CD8-positive, alpha-beta memory T cell (primary cell): Measurements from ENCODE around the gene CCDC74A. TPM values are rescaled to one million over a fixed set of nuclear protein-coding genes. Genes with fewer than 3 reads are reported as not detected.
"Not testable (repeated sequence)": the region's sequence is repeated elsewhere in the genome, so short reads cannot be mapped to it uniquely, and the experiment has no call there.

Experiments used
- CTCF ChIA-PET: fragments of 350-600 bp; sonication (Branson Sonifier 250); formaldehyde crosslinking; loops from one replicate; lab custom pipeline; 2021; ENCODE audit warnings: antibody characterized with exemption; lab: Charles Lee
- POLR2A ChIA-PET: fragments of 350-600 bp; sonication (Branson Sonifier 250); formaldehyde crosslinking; loops from one replicate; lab custom pipeline; 2021; ENCODE audit warnings: antibody characterized with exemption; lab: Charles Lee
- DNase-seq, 5 donors: peaks; one replicate each; pipeline versions ENCODE4 v3.0.0 to v3.0.0-alpha.2; 2020 to 2022; ENCODE audit warnings: mixed read lengths in 1 of 5
- H3K27ac ChIP-seq: one replicate; pipeline ENCODE4 v1.7.0; 2013; ENCODE audit warnings: low read depth, mild to moderate bottlenecking, low read length, moderate library complexity
- H3K27me3 ChIP-seq: 2 replicates; pipeline ENCODE4 v1.7.0; 2013; ENCODE audit warnings: low read length, mild to moderate bottlenecking; ENCODE audit not compliant: insufficient read depth, poor library complexity, severe bottlenecking
- H3K36me3 ChIP-seq: 2 replicates; pipeline ENCODE4 v1.7.0; 2013; ENCODE audit warnings: mild to moderate bottlenecking, low read length, moderate library complexity; ENCODE audit not compliant: insufficient read depth
- H3K4me1 ChIP-seq: 2 replicates; pipeline ENCODE4 v1.7.0; 2013; ENCODE audit warnings: mild to moderate bottlenecking, low read length, moderate library complexity; ENCODE audit not compliant: insufficient read depth
- H3K4me3 ChIP-seq: 2 replicates; pipeline ENCODE4 v1.7.0; 2013; ENCODE audit warnings: mild to moderate bottlenecking, low read length
- H3K9me3 ChIP-seq: 2 replicates; pipeline ENCODE4 v1.7.0; 2013; ENCODE audit warnings: mild to moderate bottlenecking, low read length
- H3K27ac Mint-ChIP-seq, 8 donors: one replicate each; pipeline ENCODE4 v1.8.0; 2020 to 2021; ENCODE audit warnings: mixed read lengths in 8 of 8, mild to moderate bottlenecking in 6 of 8, inconsistent platforms in 3 of 8, moderate library complexity in 3 of 8
- H3K27me3 Mint-ChIP-seq, 2 donors: one replicate each; pipeline ENCODE4 v1.8.0; 2020 to 2021; ENCODE audit warnings: mixed read lengths in 2 of 2, mild to moderate bottlenecking in 1 of 2, moderate library complexity in 1 of 2
- H3K36me3 Mint-ChIP-seq, 3 donors: one replicate each; pipeline ENCODE4 v1.8.0; 2020 to 2021; ENCODE audit warnings: mixed read lengths in 3 of 3, inconsistent platforms in 1 of 3, mild to moderate bottlenecking in 1 of 3
- H3K4me1 Mint-ChIP-seq, 3 donors: one replicate each; pipeline ENCODE4 v1.8.0; 2020 to 2021; ENCODE audit warnings: mixed read lengths in 3 of 3, inconsistent platforms in 1 of 3, mild to moderate bottlenecking in 1 of 3
- H3K4me3 Mint-ChIP-seq, 7 donors: one replicate each; pipeline ENCODE4 v1.8.0; 2020 to 2021; ENCODE audit warnings: mixed read lengths in 7 of 7, mild to moderate bottlenecking in 6 of 7, moderate library complexity in 4 of 7, inconsistent platforms in 2 of 7
- H3K9me3 Mint-ChIP-seq, 5 donors: one replicate each; pipeline ENCODE4 v1.8.0; 2020 to 2022; ENCODE audit warnings: mixed read lengths in 5 of 5, mild to moderate bottlenecking in 3 of 5, moderate library complexity in 2 of 5, inconsistent platforms in 1 of 5
- polyA plus RNA-seq: library from polyadenylated mRNA; unstranded; fragments of 300-500 nt; fragmentation: Illumina TruSeq; gene quantifications from one replicate; pipeline ENCODE4 v1.2.3, GENCODE V29; 2021
- total RNA-seq, 2 experiments: library from RNA; stranded (reverse); gene quantifications; one replicate each; pipeline ENCODE4 v1.2.3, GENCODE V29; 2021

The CCDC74A gene
- total and polyA plus RNA-seq, 3 experiments from 2014 or later: 0.69 to 5.0 (median 3.6) TPM

GRCh38 chr2:131486201-131486902 is 41.3 kb upstream of the CCDC74A start:
- POLR2A ChIA-PET, H3K27me3 Mint-ChIP-seq, CTCF ChIA-PET, DNase-seq, H3K27ac Mint-ChIP-seq, H3K27ac ChIP-seq, H3K4me3 Mint-ChIP-seq, H3K9me3 Mint-ChIP-seq, H3K9me3 ChIP-seq, H3K27me3 ChIP-seq, H3K36me3 ChIP-seq, H3K4me3 ChIP-seq: not testable (repeated sequence)
- peaks cover 18% of the 10 kb centered on the region for H3K4me1 ChIP-seq
- Mint-ChIP-seq H3K36me3 (peaks cover 0 to 30% (median 5%) of the 10 kb centered on the region in 3 donors), H3K4me1 (peaks cover 14 to 32% (median 15%) of the 10 kb centered on the region in 3 donors)

- Histone ChIP-seq H3K4me1 (peaks cover 20% of the 10 kb centered on the region), H3K9me3 (no peaks in the 10 kb centered on the region), H3K27ac (no peak overlapping the region), H3K4me3 (no peak overlapping the region), H3K27me3 (no peaks in the 10 kb centered on the region), H3K36me3 (no peaks in the 10 kb centered on the region)
- H3K9me3 Mint-ChIP-seq: no peaks in the 10 kb centered on the region
- peaks cover 0 to 2% of the 10 kb centered on the region in 2 donors for H3K27me3 Mint-ChIP-seq
- H3K4me3 Mint-ChIP-seq: peak overlapping the region in 3 of 7 donors; percentile 58 to 65 (median 65)
- peak overlapping the region in 5 of 8 donors; percentile 38 to 57 (median 42) for H3K27ac Mint-ChIP-seq
- POLR2A ChIA-PET: interaction anchor here (0.6 kb wide), 1 partner anchor 1133 kb away, joined by 5 read pairs; the partner anchor contains the start of gene PTPN18
- CTCF ChIA-PET: no interaction called here
- H3K36me3 Mint-ChIP-seq: peaks cover 0 to 29% (median 0%) of the 10 kb centered on the region in 3 donors
- no peak for DNase-seq
- H3K4me1 Mint-ChIP-seq: peaks cover 18 to 39% (median 21%) of the 10 kb centered on the region in 3 donors
Observed at GRCh38 chr2:131488306-131489205, 39.1 kb upstream of the CCDC74A start.

- CTCF ChIA-PET, POLR2A ChIA-PET, H3K36me3 ChIP-seq, H3K27me3 Mint-ChIP-seq, H3K27me3 ChIP-seq, H3K9me3 Mint-ChIP-seq, H3K9me3 ChIP-seq: not testable (repeated sequence)
- peak overlapping the region; percentile 83 to 97 (median 87) for H3K4me3 Mint-ChIP-seq
- DNase-seq: peak in 4 of 5 donors; percentile 9 to 31 (median 11)
- Histone ChIP-seq H3K4me1 (peaks cover 26% of the 10 kb centered on the region), H3K4me3 (peak overlapping the region; percentile 63), H3K27ac (peak overlapping the region; percentile 69)
- peaks cover 30 to 56% (median 34%) of the 10 kb centered on the region in 3 donors for H3K4me1 Mint-ChIP-seq
- H3K36me3 Mint-ChIP-seq: peaks cover 0 to 23% (median 0%) of the 10 kb centered on the region in 3 donors
- peak overlapping the region; percentile 80 to 99 (median 91) for H3K27ac Mint-ChIP-seq
Observed at GRCh38 chr2:131490616-131491468, 36.8 kb upstream of the CCDC74A start.

- Histone ChIP-seq H3K4me3 (peak overlapping the region; percentile 63), H3K4me1 (peaks cover 26% of the 10 kb centered on the region), H3K27ac (peak overlapping the region; percentile 69)
- POLR2A ChIA-PET, H3K27me3 Mint-ChIP-seq, H3K9me3 Mint-ChIP-seq, H3K36me3 ChIP-seq, H3K9me3 ChIP-seq, H3K27me3 ChIP-seq, DNase-seq: not testable (repeated sequence)
- Mint-ChIP-seq H3K4me3 (peak overlapping the region; percentile 83 to 97 (median 87)), H3K36me3 (peaks cover 0 to 20% (median 0%) of the 10 kb centered on the region in 3 donors), H3K27ac (peak overlapping the region; percentile 80 to 99 (median 91)), H3K4me1 (peaks cover 30 to 56% (median 36%) of the 10 kb centered on the region in 3 donors)
- CTCF ChIA-PET: interaction anchor here (1.5 to 3.1 kb wide), 3 partner anchors 12 to 78 kb away, joined by 4 to 18 read pairs (median 7); no protein-coding TSS in a partner anchor
Observed at GRCh38 chr2:131491469-131491836, 36.2 kb upstream of the CCDC74A start.

- Mint-ChIP-seq H3K27ac (peak within 1 kb of the TSS; percentile 95 to 99 (median 98)), H3K36me3 (peaks cover 0 to 20% (median 0%) of the 10 kb centered on the region in 3 donors), H3K4me1 (peaks cover 30 to 59% (median 36%) of the 10 kb centered on the region in 3 donors), H3K4me3 (peak within 1 kb of the TSS; percentile 93 to 99 (median 94))
- not testable (repeated sequence) for H3K27me3 Mint-ChIP-seq, H3K9me3 ChIP-seq, DNase-seq, H3K36me3 ChIP-seq, H3K9me3 Mint-ChIP-seq, H3K27me3 ChIP-seq
- peak within 1 kb of the TSS; percentile 86 for H3K4me3 ChIP-seq
- CTCF ChIA-PET: interaction anchor here (1.0 to 3.1 kb wide), 13 partner anchors 11 to 1311 kb away, joined by 3 to 18 read pairs (median 5); partner anchors contain the start of genes IMP4, PLEKHB2 and SMPD4
- POLR2A ChIA-PET: interaction anchor here (0.7 to 1.1 kb wide), 2 partner anchors 1150 to 1311 kb away, joined by 4 to 6 read pairs; partner anchors contain the start of genes IMP4 and SMPD4
- peaks cover 26% of the 10 kb centered on the region for H3K4me1 ChIP-seq
- H3K27ac ChIP-seq: peak within 1 kb of the TSS; percentile 97
Observed at GRCh38 chr2:131492015-131492417, 35.7 kb upstream of the CCDC74A start, which contains the start of gene MZT2A. Gene MZT2A (minus strand): TSS chr2:131492397. CDS start chr2:131492376, 21 bp downstream.

GRCh38 chr2:131492418-131493198 is 35.1 kb upstream of the CCDC74A start:
- ChIA-PET POLR2A (interaction anchor here (0.7 to 1.1 kb wide), 2 partner anchors 1150 to 1311 kb away, joined by 4 to 6 read pairs; partner anchors contain the start of genes IMP4 and SMPD4), CTCF (interaction anchor here (0.8 to 3.1 kb wide), 18 partner anchors 8 to 1311 kb away, joined by 3 to 18 read pairs (median 4); partner anchors contain the start of genes IMP4, PLEKHB2 and SMPD4)
- no peaks in the 10 kb centered on the region for H3K36me3 ChIP-seq
- Mint-ChIP-seq H3K27me3 (peaks cover 0 to 2% of the 10 kb centered on the region in 2 donors), H3K9me3 (no peaks in the 10 kb centered on the region), H3K4me1 (peaks cover 30 to 64% (median 40%) of the 10 kb centered on the region in 3 donors), H3K36me3 (peaks cover 0 to 24% (median 0%) of the 10 kb centered on the region in 3 donors), H3K4me3 (peak overlapping the region; percentile 93 to 99 (median 94)), H3K27ac (peak overlapping the region; percentile 95 to 99 (median 98))
- peaks cover 26% of the 10 kb centered on the region for H3K4me1 ChIP-seq
- H3K9me3 ChIP-seq: no peaks in the 10 kb centered on the region
- peak; percentile 88 to 95 (median 93) for DNase-seq
- no peaks in the 10 kb centered on the region for H3K27me3 ChIP-seq
- peak overlapping the region; percentile 97 for H3K27ac ChIP-seq
- H3K4me3 ChIP-seq: peak overlapping the region; percentile 86
